Dedifferentiated amniotic fluid mesenchymal stem cell (primary cell): ENCODE results near the gene CAMK1.

ENCODE experiments used
- DNase-seq: peaks from one replicate; pipeline ENCODE4 v3.0.0-alpha.2; 2016; ENCODE audit errors: extremely low spot score

CAMK1 gene

DNA sequence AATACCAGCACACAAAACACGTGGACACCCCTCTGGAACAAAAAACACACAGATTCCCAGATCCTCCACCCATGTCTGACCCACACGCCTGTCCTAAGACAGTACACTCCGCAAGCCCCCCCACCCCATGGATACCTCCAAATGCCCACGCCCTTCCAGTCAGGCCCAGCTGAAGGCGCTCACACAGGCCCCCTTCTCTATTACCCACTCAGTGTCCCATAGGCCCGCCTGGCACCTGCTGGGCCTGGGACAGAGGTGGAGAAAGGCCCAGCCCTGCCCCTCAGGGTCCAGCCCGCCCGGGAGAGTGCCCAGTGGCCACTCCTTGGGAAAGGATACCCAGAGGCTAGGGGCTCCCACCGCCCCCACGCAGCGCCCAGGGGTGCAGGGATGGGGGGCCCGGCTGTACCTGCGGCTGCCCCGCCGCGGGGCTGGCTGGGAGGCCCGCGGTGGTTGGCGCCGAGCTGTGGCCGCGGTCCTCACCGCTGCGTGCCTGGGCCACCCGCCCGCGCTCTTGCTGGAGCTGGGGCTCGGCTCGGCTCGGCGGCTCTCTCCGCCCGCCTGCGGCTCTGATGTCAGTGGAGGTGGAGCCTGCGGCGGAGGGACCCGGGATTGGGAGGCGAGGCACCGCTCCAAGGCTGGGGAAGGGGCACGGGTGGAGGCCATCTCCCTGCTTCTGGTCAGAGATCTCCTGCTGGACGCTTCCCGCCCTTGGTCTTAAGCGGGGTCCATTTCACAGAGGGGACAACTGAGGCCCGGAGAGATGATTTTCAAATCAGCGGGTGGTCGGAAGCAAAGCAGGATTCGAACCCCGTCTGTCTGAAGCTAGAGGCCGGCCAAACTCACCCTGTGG, at the start of gene CAMK1:
TSS of gene CAMK1 (minus strand) at position 522 of the 850 bp plus-strand sequence. CDS start 2,198 bp downstream, outside the sequence.
- peak; percentile 74 for DNase-seq

DNA sequence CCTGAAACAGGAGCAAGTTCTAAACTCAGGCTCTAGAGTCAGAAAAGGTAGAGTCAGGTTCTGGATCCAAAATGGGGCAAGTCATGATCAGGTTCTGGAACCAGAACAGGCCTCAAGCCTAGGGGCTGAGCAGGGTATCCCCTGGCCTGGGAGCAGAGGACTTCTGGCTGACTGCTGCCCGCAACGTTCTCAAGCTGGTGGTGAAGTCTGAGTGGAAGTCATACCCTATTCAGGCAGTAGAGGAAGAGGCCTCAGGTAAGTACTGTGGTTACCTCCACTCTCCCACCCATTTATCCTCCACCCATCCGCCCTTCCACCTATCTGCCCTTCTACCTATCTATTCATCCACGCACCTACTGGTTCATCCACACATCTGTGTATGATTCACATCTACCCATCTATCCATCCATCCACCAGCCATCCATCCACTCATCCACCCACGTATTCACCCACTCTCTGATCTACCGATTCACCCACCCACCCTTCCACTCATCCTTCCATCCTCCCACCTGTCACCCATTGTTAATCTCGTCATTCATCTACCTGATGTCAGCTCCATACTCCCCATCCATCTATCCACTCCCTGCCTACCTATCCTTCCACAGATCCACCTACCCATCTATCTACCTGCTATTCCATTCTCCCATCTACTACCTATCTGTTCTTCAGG, 49.1 kb upstream of the CAMK1 start:
- no peak for DNase-seq

- DNase-seq, result no peak
Measured at GRCh38 chr3:9817436-9817835, 47.7 kb upstream of the CAMK1 start.

GRCh38 chr3:9815986-9816385, 46.2 kb upstream of the CAMK1 start:
- DNase-seq, result no peak

DNA sequence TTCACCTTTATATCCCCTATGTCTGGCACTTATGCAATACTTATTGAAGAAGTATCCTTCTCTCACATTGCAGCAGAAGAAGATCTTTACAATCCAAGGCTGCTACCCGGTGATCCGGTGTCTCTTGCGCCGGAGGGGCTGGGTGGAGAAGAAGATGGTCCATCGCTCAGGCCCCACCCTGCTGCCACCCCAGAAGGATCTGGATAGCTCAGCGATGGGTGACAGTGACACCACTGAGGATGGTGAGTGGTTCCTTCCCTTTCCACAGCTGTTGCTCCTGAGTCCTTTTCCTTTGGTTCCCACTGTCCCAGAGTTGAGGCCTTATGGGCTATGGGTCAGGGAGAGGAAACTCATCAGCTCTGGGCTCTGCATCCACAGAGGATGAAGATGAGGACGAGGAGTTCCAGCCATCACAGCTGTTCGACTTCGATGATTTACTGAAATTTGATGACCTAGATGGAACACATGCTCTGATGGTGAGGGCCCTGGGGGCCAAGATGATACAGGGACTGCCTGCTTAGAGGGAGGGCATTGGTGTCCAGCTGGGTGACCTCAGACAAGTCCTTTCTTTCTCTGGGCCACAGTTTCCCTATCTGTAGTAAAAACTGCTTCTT, 43.2 kb upstream of the CAMK1 start:
- no peak for DNase-seq

DNA sequence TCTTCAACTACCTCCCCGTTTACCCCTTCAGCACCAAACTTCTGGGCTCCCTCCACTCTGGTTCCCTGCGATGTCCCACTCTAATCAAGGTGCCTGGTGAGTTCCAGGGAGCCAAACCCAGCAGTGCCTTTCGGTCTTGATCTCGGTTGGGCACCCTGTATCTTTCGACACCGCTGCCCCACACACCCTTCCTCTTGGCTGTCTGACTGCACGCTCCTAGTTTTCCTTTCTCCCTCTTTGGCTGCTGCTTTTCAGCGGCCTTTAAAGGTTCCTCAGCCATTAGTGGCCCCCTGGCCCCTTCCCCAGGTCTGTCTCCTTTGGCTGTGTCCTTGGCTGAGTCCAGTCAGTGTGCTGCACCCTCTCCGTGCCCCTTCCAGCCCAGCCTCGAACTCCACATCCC, 41.1 kb upstream of the CAMK1 start:
- no peak for DNase-seq

DNA sequence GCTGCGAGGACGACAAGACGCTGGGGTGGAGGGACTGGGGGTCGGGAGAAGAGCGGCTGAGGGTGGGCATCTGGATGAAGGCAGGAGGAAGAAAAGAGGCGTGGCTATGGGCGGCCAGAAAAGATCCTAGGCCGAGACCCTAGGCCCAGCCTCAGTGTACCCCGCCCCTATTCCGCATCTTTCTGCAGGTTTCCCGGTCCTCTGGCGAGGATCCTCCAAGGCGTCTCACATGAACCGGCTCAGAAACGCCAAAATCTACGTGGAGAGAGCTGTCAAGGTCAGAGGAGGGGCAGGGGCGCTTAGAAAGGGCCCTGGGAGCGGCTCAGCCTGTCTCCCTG, 40.7 kb upstream of the CAMK1 start:
- no peak for DNase-seq

DNA sequence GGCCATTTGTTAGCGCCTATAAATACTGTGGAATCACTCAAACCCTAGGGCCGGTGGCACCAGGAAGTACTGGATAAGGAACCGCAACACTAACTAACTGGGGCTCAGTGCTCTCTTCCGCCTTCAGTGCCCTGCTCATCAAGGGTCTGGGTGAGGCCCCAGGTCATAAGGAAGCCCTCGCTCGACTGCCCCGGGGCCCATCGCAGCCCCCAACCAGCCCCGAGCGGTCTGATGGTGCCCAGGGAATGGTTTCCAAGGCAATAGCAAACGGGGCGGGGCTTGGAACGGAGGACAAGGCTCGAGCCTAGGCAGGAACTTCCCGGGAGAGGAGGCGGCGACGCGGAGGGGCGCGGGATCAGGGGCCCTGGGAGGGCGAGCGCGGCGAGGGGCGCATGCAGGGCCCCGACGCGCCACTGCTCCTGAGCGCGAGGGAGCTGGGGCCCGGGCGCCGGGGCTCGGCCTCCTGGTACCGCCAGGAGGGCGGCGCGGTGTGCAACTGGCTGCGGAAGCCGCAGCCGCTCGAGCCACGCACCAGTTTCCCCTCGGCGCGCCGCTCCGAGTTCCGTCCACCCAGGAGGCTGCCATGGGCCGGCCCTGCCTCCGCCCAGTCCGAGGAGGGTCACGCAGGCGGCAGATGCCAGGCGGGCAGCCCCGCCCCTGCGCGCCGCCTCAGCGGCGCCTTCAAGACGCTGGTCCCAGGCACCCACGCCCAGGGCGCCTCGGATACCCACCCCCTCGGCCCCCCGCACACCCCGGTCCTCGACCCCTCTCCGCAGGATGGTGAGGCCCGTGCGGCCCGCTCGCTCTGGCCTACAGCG, 40.1 kb upstream of the CAMK1 start, which contains the start of gene TTLL3:
TSS of gene TTLL3 (plus strand) at position 648 of the 818 bp plus-strand sequence. CDS start 400 bp downstream, outside the sequence.
- DNase-seq, result peak; percentile 41

- no peak for DNase-seq
Measured at GRCh38 chr3:9809239-9809614, 39.5 kb upstream of the CAMK1 start.

GRCh38 chr3:9808345-9809037, 38.7 kb upstream of the CAMK1 start:
- DNase-seq, result no peak

GRCh38 chr3:9807981-9808344, 38.2 kb upstream of the CAMK1 start:
- no peak for DNase-seq

DNA sequence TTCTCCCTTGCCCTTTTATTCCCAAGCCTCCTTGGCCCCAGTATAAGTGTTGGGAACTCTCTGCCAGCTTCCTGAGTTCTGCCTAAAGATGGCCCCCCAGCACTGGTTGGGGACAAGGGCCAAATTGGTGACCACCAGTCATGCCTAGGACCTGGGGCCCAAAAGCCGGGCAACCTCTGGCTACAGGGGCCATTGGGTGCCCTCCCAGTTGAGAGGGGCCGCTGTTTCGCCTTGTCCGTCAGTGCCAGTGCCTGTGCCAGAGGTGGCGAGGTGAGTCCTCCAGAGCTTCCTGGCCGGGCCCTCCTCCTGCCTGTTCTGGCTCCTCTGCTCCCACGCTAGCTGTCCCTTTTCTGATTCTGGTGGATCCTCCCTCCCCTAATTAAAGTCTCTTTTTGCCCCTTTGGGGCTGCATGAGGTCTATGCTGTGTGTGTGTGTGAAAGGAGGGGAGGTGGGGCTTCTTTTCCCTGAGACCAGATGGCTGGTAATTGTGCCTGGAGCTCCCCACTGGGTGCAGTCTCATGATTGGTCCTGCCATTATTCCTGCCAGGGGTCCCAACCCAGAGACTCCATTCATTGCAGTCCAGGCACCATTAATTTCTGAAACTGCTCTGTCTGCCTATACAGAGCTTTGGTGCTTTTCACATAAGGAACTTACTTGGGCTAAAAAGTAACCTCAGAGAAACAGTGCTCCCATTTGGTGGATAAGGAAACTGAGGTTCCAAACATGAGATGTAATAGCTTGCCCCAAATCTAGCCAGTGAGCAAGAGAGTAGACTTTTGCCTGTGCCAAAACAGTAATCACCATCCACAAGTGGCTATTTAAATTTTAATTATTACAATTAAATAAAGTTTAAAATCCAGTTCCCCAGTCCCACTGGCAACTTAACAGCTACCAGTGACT, 37.2 kb upstream of the CAMK1 start:
- no peak for DNase-seq

- DNase-seq, result no peak
Measured at GRCh38 chr3:9806137-9806536, 36.4 kb upstream of the CAMK1 start.

GRCh38 chr3:9804996-9805395, 35.2 kb upstream of the CAMK1 start:
- no peak for DNase-seq

DNA sequence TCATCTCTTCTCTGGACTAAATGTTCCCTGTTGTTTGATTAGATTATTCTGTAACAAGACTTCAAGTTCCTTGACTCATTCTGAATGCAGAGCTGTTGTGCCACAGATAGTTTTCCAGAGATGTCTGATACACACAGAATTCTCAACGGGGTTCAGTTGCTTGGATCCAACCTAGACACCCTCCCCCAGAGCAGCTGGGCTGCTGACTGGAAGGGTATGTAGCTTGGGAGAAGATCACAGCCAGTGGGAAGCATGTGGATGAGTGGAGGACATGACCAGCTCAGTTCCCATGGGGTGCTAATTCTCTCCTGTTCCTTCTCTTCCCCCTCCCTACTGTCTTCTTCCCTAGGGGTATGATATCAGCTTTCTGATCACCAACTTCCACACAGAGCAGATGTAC, 33.7 kb upstream of the CAMK1 start:
- no peak for DNase-seq

- DNase-seq, result no peak
Measured at GRCh38 chr3:9800529-9800928, 30.8 kb upstream of the CAMK1 start.

DNA sequence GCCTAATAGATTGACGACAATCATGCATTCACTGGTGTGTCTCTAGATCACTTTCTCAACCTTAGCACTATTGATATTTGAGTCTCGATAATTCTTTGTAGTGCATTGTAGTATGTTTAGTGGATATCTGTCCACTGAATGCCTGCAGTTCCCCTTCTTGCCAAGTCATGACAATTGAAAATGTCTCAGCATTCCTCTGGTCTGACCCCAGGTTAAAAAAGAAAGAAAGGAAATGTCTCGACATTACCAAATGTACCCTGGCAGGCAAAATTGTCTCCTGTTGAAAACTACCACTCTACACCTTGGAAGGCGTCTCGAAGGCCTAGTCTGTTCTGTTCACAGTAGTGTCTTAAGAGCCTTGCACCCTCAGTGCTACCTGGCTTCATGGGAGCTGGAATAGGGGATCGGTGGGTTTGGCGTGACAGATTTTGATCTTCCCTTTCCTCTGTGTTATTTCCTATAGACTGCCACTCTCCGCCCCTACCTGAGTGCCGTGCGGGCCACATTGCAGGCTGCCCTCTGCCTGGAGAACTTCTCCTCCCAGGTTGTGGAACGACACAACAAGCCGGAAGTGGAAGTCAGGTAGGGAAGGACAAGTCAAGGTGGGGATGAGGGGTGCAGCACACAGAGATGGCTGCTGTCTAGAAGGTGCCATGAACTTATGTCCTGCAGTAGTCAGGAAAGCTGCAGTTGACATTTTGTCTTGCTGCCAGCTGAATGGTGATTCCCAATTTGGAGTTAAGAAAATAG, 27.6 kb upstream of the CAMK1 start:
- DNase-seq, result no peak

GRCh38 chr3:9795207-9795606, 25.5 kb upstream of the CAMK1 start:
- DNase-seq, result no peak

GRCh38 chr3:9794400-9794799, 24.7 kb upstream of the CAMK1 start:
- no peak for DNase-seq
